Peyer's patch (tissue), 4 donors: ENCODE data around the gene HS6ST3. TPM values are rescaled to one million over a fixed set of nuclear protein-coding genes. Genes with fewer than 3 reads are reported as not detected.

ENCODE experiments used
- DNase-seq, 3 donors: peaks; one replicate each; pipeline ENCODE4 v3.0.0-alpha.2; 2017 to 2019
- H3K27ac ChIP-seq, 4 donors: fragments of 200-600 bp; sonication (generic); one replicate each; pipeline ENCODE4 v1.5.1; 2016 to 2019
- H3K27me3 ChIP-seq, 2 donors: fragments of 200-600 bp; sonication (generic); one replicate each; pipeline ENCODE4 v1.5.1; 2019
- H3K36me3 ChIP-seq, 3 donors: fragments of 200-600 bp; sonication (generic); one replicate each; pipeline ENCODE4 v1.5.1; 2016 to 2019
- H3K4me1 ChIP-seq, 4 donors: fragments of 200-600 bp; sonication (generic); one replicate each; pipeline ENCODE4 v1.5.1; 2016 to 2019
- H3K4me3 ChIP-seq, 4 donors: fragments of 200-600 bp; sonication (generic); 1 replicate in 3 of 4; 2 replicates in 1 of 4; pipeline ENCODE4 v1.5.1; 2016 to 2019; ENCODE audit warnings: mild to moderate bottlenecking in 1 of 4
- H3K9me3 ChIP-seq, 4 donors: fragments of 200-600 bp; sonication (generic); one replicate each; pipeline ENCODE4 v1.5.1; 2016 to 2019; ENCODE audit warnings: mild to moderate bottlenecking in 1 of 4
- POLR2A ChIP-seq, 2 donors: fragments of 450-650 bp; IDR thresholded peaks; one replicate each; pipeline ENCODE4 v1.5.1; 2017; ENCODE audit warnings: antibody characterized with exemption in 2 of 2, mild to moderate bottlenecking in 2 of 2, moderate library complexity in 2 of 2
- total RNA-seq, 4 donors: library from RNA; depleted of rRNA; stranded (reverse); fragments of >200 nt; gene quantifications; one replicate each; pipeline ENCODE4 v1.1.0, GENCODE V29; 2016
- TF ChIP-seq, protein P1 (sequence below), 6 experiments: fragments of 450-650 bp in 4 of 6; fragments of 200-600 bp in 2 of 6; sonication (generic) in 1 of 6; IDR thresholded peaks; one replicate each; pipeline ENCODE4 v1.5.1; 2017 to 2019; ENCODE audit warnings: antibody characterized with exemption in 6 of 6, mild to moderate bottlenecking in 3 of 6, moderate library complexity in 1 of 6

HS6ST3 gene
- total RNA-seq, 4 donors from 2014 or later = 0.09 TPM; not detected in 3

DNA sequence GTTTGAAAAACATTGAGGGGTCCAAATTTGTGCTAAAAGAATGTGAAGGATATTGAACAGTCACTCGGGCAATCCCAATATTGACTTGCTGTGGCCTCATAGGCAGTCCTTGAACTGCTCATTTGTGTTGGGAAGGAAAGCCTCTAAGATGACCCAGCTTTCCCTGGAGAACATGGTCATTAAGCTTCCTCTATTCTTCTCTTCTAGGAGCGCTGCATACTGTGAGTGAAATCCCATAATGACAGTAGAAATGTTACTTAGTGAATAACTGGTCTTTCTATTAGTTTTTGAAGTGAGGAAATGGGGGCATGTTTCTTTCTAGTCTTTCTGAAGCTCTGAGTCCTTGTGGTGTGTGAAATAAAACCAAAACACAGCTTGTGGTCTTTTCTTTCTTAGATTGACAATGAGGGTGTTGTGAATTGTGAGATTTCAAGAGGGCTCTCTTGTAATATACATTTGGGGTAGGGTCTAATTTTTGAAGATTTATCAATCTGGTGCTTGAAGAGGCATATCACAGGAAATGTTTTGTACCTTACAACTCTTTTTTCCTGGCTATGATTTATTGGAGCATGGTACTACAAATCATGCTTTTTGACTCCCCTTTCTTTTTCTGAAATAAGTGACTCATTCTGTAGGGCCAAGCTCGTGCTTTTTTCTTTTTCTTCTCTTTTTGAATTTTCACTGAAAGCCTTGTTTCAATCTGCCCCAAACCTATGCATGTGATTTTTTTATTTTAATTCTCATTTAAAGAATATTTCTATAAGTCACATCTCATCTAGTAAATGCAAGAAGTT lies 653.6 kb downstream of the HS6ST3 start:
- H3K9me3 ChIP-seq = no peaks in the 10 kb centered on the region
- DNase-seq = no peak
- no peak overlapping the region for H3K27ac ChIP-seq
- H3K27me3 ChIP-seq = no peaks in the 10 kb centered on the region
- H3K36me3 ChIP-seq = no peaks in the 10 kb centered on the region
- TF ChIP-seq, protein P1, sequence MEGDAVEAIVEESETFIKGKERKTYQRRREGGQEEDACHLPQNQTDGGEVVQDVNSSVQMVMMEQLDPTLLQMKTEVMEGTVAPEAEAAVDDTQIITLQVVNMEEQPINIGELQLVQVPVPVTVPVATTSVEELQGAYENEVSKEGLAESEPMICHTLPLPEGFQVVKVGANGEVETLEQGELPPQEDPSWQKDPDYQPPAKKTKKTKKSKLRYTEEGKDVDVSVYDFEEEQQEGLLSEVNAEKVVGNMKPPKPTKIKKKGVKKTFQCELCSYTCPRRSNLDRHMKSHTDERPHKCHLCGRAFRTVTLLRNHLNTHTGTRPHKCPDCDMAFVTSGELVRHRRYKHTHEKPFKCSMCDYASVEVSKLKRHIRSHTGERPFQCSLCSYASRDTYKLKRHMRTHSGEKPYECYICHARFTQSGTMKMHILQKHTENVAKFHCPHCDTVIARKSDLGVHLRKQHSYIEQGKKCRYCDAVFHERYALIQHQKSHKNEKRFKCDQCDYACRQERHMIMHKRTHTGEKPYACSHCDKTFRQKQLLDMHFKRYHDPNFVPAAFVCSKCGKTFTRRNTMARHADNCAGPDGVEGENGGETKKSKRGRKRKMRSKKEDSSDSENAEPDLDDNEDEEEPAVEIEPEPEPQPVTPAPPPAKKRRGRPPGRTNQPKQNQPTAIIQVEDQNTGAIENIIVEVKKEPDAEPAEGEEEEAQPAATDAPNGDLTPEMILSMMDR (IDR thresholded peaks at IDR 0.05) = no peak
- TF ChIP-seq POLR2A (IDR thresholded peaks at IDR 0.05) = no peak
- H3K4me1 ChIP-seq = no peaks in the 10 kb centered on the region
- no peak overlapping the region for H3K4me3 ChIP-seq

DNA sequence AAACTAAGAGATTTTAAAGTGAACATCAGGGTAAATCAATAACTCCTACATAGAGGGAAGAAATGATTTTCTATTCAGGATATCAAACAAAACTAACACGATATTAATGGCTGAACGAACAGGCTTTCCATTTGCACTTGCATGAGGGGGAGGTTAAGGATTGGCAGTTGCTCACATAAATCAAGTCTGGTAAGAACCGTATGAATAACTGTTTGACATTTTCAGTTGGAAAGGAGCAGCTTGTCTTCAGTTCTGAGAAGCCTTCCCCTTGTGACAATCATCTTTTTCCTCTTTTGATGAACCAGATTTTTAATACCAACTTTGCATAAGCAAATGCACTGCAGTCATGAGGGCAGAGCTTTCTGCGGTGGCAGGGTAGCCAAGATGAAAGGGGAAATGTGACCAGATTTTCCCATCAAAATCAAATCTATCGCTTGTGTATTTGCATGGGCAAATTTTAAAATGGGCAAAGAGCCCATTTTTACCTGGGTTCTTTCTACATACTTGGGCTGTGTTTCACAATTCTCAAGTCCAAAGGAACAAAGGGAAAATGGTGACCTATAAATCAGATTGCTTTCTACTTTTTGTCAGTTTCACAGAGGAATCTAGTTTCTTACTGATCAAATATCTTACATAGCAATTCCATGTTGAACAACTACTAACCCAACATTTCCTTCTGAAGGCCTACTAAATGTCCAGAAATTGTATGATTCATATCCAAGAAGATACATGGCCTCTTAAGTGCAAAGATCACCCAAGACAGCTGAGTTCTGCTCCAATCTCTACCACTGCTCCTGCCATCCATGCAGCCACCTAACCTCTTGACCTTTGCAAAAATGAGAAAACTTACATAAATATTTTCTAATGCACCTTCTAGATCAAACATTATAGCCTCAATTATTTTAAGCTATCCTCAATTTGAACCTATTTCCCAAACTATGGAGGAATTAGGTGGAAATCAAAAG lies 654.7 kb downstream of the HS6ST3 start:
- no peak for DNase-seq
- TF ChIP-seq, protein P1 (IDR thresholded peaks at IDR 0.05) = no peak
- no peak for TF ChIP-seq POLR2A (IDR thresholded peaks at IDR 0.05)

DNA sequence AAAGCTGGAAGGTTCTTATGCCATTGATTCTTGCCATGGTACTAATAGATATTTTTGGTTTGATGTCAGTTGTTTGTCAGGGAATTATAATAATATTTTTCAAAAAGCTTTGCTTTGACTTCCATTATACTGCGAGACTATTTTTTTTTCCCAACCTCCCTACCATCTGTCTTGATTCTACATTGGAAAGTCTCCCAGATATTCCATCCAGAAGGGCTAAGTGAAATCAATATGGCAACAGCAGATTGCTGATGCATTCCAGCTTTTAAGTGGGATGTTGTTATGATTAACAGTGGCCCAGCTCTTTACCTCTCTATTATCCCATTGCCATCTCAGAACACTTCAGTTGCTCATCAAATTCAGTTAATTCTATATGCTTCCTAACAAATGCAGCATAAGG lies 657.0 kb downstream of the HS6ST3 start:
- H3K9me3 ChIP-seq = no peaks in the 10 kb centered on the region
- H3K27ac ChIP-seq = no peak overlapping the region
- no peaks in the 10 kb centered on the region for H3K36me3 ChIP-seq
- TF ChIP-seq, protein P1 (IDR thresholded peaks at IDR 0.05) = no peak
- TF ChIP-seq POLR2A (IDR thresholded peaks at IDR 0.05) = no peak
- DNase-seq = no peak
- H3K4me1 ChIP-seq = no peaks in the 10 kb centered on the region
- H3K27me3 ChIP-seq = no peaks in the 10 kb centered on the region
- no peak overlapping the region for H3K4me3 ChIP-seq

More for the DNA sequence above, 654.7 kb downstream of the HS6ST3 start:
- Histone ChIP-seq H3K9me3 (no peaks in the 10 kb centered on the region), H3K27me3 (no peaks in the 10 kb centered on the region), H3K27ac (no peak overlapping the region), H3K4me1 (no peaks in the 10 kb centered on the region), H3K4me3 (no peak overlapping the region), H3K36me3 (no peaks in the 10 kb centered on the region)

DNA sequence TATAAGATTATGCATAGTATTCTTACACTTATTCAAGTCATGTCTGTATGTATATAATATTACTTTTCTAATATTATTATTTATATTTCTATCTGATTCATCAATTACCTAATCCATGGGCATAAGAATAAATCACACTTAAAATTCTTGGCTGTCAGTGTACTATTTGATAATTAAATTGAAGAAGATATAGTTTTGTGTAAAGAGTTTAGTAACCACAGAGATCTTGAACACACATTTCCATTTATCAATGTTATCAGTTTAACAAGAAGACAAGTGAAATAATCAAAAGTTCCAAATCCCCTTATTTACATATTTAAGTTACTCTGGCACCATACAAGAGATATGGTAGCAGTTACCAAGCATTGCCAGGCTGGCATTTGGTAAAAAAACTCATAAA lies 659.9 kb downstream of the HS6ST3 start:
- Histone ChIP-seq H3K4me1 (no peaks in the 10 kb centered on the region), H3K27ac (no peak overlapping the region), H3K36me3 (no peaks in the 10 kb centered on the region), H3K27me3 (no peaks in the 10 kb centered on the region), H3K4me3 (no peak overlapping the region), H3K9me3 (no peaks in the 10 kb centered on the region)
- no peak for DNase-seq
- TF ChIP-seq POLR2A (IDR thresholded peaks at IDR 0.05) = no peak
- TF ChIP-seq, protein P1 (IDR thresholded peaks at IDR 0.05) = no peak

DNA sequence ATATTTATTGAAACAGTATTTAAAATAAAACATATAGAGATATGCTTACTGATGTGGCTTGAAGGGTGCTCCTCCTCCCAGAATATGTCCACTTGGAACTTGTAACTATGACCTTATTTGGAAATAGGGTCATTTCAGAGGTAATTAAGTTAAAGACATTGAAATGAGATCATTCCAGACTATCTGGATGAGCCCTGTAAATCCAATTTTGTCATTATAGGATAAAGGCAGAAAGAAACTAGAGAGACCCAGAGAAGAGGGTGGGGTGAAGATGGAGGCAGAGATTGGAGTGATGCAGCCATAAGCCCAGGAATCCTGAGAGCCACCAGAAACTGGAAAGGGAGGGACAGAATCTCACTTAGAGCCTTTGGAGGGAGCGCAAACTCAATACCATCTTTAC lies 661.2 kb downstream of the HS6ST3 start:
- Histone ChIP-seq H3K9me3 (no peaks in the 10 kb centered on the region), H3K4me1 (no peaks in the 10 kb centered on the region), H3K36me3 (no peaks in the 10 kb centered on the region), H3K27me3 (no peaks in the 10 kb centered on the region), H3K4me3 (no peak overlapping the region), H3K27ac (no peak overlapping the region)
- DNase-seq = no peak
- TF ChIP-seq, protein P1 (IDR thresholded peaks at IDR 0.05) = no peak
- TF ChIP-seq POLR2A (IDR thresholded peaks at IDR 0.05) = no peak
